NCI-H748 treated with DMSO at 0.1 percent for 48 hours (cell line): Measurements from ENCODE around the gene GRB10.

Experiments
- DNase-seq: peaks from one replicate; lab custom pipeline; 2025; lab: John Stamatoyannopoulos, UW

Gene GRB10

GRCh38 chr7:50718876-50719275, 63.8 kb downstream of the GRB10 start:
- peak; percentile 65 for DNase-seq

GRCh38 chr7:50718311-50718710, 64.4 kb downstream of the GRB10 start:
- no peak for DNase-seq

- no peak for DNase-seq
These were observed 65.5 kb downstream of the GRB10 start for GRCh38 chr7:50717181-50717580.

GRCh38 chr7:50714857-50715256, 67.8 kb downstream of the GRB10 start:
- no peak for DNase-seq

GRCh38 chr7:50713123-50713965, 69.4 kb downstream of the GRB10 start:
- no peak for DNase-seq

GRCh38 chr7:50712252-50713122, 70.2 kb downstream of the GRB10 start:
- DNase-seq = no peak

GRCh38 chr7:50711271-50712175, 71.2 kb downstream of the GRB10 start:
- DNase-seq = no peak

GRCh38 chr7:50710441-50711154, 72.1 kb downstream of the GRB10 start:
- DNase-seq = no peak

GRCh38 chr7:50709151-50709550, 73.5 kb downstream of the GRB10 start:
- DNase-seq = no peak

GRCh38 chr7:50707236-50708006, 75.3 kb downstream of the GRB10 start:
- DNase-seq = no peak

GRCh38 chr7:50706469-50706937, 76.2 kb downstream of the GRB10 start:
- no peak for DNase-seq

GRCh38 chr7:50704844-50705243, 77.9 kb downstream of the GRB10 start:
- no peak for DNase-seq

- DNase-seq = no peak
These were observed 79.0 kb downstream of the GRB10 start for GRCh38 chr7:50703654-50704053.

- DNase-seq = no peak
These were observed 83.6 kb downstream of the GRB10 start for GRCh38 chr7:50699143-50699542.

- DNase-seq = no peak
These were observed 84.9 kb downstream of the GRB10 start for GRCh38 chr7:50697748-50698147.

- no peak for DNase-seq
These were observed 85.7 kb downstream of the GRB10 start for GRCh38 chr7:50696810-50697582.

GRCh38 chr7:50695026-50695425, 87.7 kb downstream of the GRB10 start:
- DNase-seq = no peak

GRCh38 chr7:50693455-50694130, 89.1 kb downstream of the GRB10 start:
- DNase-seq = no peak

GRCh38 chr7:50690541-50691011, 92.1 kb downstream of the GRB10 start:
- peak; percentile 15 for DNase-seq
